ENCODE measurements around the gene PRKAR2B. TPM values are rescaled to one million over a fixed set of nuclear protein-coding genes. Genes with fewer than 3 reads are reported as not detected.
"Not testable (repeated sequence)": the region's sequence is repeated elsewhere in the genome, so short reads cannot be mapped to it uniquely, and the experiment has no call there.

The PRKAR2B gene
- total and polyA plus RNA-seq, 10 donors: 8.3 to 74.4 (median 38.9) TPM

DNA sequence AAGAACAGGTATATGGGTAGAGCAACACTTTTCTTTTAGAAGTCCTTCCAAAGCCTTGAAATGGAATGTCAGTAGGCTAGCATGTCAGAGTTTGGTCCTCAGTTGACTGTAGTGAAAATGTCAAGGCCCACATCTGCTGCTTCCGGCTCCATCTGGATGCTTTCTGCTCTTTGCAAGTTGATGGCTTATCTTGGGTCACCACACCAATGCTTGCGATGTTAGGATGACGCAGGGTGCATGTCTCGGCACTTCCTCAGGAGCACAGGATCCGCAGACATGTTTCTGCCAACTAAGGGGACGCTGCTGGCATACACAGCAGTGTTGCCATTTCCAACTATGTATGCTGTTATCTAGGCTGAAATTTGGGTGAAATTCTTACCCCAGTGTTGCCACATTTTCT, 110.3 kb downstream of the PRKAR2B start:
- H3K27me3 ChIP-seq (replicated peaks in 1 of 7): no peaks in the 10 kb centered on the region
- TF ChIP-seq, protein P1, sequence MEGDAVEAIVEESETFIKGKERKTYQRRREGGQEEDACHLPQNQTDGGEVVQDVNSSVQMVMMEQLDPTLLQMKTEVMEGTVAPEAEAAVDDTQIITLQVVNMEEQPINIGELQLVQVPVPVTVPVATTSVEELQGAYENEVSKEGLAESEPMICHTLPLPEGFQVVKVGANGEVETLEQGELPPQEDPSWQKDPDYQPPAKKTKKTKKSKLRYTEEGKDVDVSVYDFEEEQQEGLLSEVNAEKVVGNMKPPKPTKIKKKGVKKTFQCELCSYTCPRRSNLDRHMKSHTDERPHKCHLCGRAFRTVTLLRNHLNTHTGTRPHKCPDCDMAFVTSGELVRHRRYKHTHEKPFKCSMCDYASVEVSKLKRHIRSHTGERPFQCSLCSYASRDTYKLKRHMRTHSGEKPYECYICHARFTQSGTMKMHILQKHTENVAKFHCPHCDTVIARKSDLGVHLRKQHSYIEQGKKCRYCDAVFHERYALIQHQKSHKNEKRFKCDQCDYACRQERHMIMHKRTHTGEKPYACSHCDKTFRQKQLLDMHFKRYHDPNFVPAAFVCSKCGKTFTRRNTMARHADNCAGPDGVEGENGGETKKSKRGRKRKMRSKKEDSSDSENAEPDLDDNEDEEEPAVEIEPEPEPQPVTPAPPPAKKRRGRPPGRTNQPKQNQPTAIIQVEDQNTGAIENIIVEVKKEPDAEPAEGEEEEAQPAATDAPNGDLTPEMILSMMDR (IDR thresholded peaks at IDR 0.05 in 8 of 11, conservative IDR thresholded peaks at IDR 0.05 in 3 of 11): no peak
- TF ChIP-seq POLR2AphosphoS5 (IDR thresholded peaks at IDR 0.05): no peak
- TF ChIP-seq POLR2A (IDR thresholded peaks at IDR 0.05): no peak
- H3K36me3 ChIP-seq: no peaks in the 10 kb centered on the region
- intact Hi-C loops (cut with DNase I; ENCODE audit: low total_unique reads): loop anchor here (5.0 to 10.0 kb wide), 2 partner anchors 208 to 280 kb away; no protein-coding TSS in a partner anchor
- DNase-seq: no peak
- no peaks in the 10 kb centered on the region for H3K9me3 ChIP-seq
- no peak overlapping the region for H3K27ac ChIP-seq
- 89 to 99% (median 94%) methylated on average over 6 of the region's 6 CpGs for WGBS, 5 donors
- H3K4me1 ChIP-seq: peaks cover 0 to 4% (median 0%) of the 10 kb centered on the region in 6 donors
- no peak overlapping the region for H3K4me3 ChIP-seq

DNA sequence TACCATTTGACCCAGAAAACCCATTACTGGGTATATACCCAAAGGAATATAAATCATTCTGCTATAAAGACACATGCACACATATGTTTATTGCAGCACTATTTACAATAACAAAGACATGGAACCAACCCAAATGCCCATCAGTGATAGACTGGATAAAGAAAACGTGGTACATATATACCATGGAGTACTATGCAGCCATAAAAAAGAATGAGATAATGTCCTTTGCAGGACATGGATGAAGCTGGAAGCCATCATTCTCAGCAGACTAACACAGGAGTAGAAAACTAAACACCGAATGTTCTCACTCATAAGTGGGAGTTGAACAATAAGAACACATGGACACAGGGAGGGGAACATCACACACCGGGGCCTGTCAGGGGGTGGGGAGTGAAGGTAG, 111.2 kb downstream of the PRKAR2B start:
- not testable (repeated sequence) for H3K4me1 ChIP-seq; H3K36me3 ChIP-seq; H3K27me3 ChIP-seq (replicated peaks in 1 of 7); H3K4me3 ChIP-seq; DNase-seq; H3K27ac ChIP-seq; H3K9me3 ChIP-seq
- intact Hi-C loops (cut with DNase I; ENCODE audit: low total_unique reads): loop anchor here (10.0 kb wide), 1 partner anchor 281 kb away; no protein-coding TSS in a partner anchor
- WGBS, 5 donors: 86 to 97% (median 93%) methylated on average over 3 of the region's 3 CpGs

DNA sequence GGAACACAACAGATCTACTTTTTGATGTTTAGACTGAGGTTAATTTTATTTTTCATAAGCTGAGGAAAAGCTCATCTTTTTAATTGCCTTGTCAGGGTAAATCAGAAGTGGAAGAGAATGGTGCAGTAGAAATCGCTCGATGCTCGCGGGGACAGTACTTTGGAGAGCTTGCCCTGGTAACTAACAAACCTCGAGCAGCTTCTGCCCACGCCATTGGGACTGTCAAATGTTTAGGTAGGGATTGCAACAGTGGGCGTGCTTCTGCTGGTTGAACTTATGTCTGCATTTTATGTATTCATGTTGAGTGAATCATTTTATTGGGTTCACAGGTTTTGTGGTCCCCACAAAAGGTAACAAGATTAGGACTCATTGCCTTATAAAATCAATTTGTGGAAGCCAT, 112.6 kb downstream of the PRKAR2B start:
- no peak for TF ChIP-seq POLR2A (IDR thresholded peaks at IDR 0.05)
- no peak for TF ChIP-seq POLR2AphosphoS5 (IDR thresholded peaks at IDR 0.05)
- TF ChIP-seq, protein P1 (IDR thresholded peaks at IDR 0.05 in 8 of 11, conservative IDR thresholded peaks at IDR 0.05 in 3 of 11): no peak
- 91 to 97% (median 92%) methylated on average over 7 of the region's 7 CpGs for WGBS, 5 donors
- H3K4me3 ChIP-seq: no peak overlapping the region
- intact Hi-C loops (cut with DNase I; ENCODE audit: low total_unique reads): loop anchor here (10.0 kb wide), 1 partner anchor 282 kb away; no protein-coding TSS in a partner anchor
- H3K4me1 ChIP-seq: no peaks in the 10 kb centered on the region
- H3K27me3 ChIP-seq (replicated peaks in 1 of 7): no peaks in the 10 kb centered on the region
- H3K36me3 ChIP-seq: no peaks in the 10 kb centered on the region
- no peak overlapping the region for H3K27ac ChIP-seq
- no peaks in the 10 kb centered on the region for H3K9me3 ChIP-seq
- DNase-seq: no peak

DNA sequence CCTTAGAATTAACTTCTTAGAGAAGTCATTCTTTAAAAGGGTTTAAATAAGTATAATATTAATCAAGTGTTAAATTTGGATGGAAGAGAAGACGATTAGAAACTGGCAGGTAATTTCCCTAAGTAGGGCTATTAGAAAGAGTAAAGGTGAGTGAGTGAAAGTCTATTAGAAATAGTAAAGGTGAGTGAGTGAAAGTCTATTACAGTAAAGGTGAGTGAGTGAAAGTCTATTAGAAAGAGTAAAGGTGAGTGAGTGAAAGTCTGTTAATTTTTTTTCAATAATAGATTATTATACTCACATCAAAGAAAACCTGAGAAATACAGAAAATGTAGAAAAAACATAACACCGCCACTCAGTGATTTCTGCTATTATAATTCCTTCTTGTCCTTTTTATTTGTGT, 113.5 kb downstream of the PRKAR2B start:
- Histone ChIP-seq H3K9me3 (no peaks in the 10 kb centered on the region), H3K27ac (no peak overlapping the region), H3K4me3 (no peak overlapping the region), H3K36me3 (no peaks in the 10 kb centered on the region), H3K27me3 (replicated peaks in 1 of 7) (no peaks in the 10 kb centered on the region), H3K4me1 (no peaks in the 10 kb centered on the region)
- intact Hi-C loops (cut with DNase I; ENCODE audit: low total_unique reads): loop anchor here (10.0 kb wide), 1 partner anchor 283 kb away; no protein-coding TSS in a partner anchor
- DNase-seq: no peak
- WGBS, 5 donors: 85 to 93% (median 92%) methylated on average over 2 of the region's 2 CpGs
- TF ChIP-seq, protein P1 (IDR thresholded peaks at IDR 0.05 in 8 of 11, conservative IDR thresholded peaks at IDR 0.05 in 3 of 11): no peak
- TF ChIP-seq POLR2AphosphoS5 (IDR thresholded peaks at IDR 0.05) (no peak), POLR2A (IDR thresholded peaks at IDR 0.05) (no peak)

DNA sequence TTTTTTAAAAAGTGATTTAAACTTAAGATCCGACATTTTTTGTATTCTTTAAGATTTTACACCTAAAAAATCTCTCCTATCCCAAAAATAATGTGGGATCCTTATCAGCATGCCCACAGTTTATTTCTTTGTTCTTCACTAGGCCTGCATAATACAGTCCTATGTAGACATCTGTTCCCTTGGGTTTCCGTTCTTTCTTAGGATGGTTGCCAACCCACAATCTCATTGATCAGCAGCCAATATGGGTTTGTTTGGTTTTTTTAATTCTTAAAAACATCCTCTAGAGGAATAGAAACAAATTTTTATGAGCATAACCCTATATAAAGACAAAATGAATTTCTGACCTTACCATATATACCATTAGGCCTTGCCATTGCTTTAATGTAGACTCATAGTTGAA, 115.9 kb downstream of the PRKAR2B start:
- no peak overlapping the region for H3K27ac ChIP-seq
- WGBS, 5 donors: 77 to 94% (median 87%) methylated on average over 2 of the region's 2 CpGs
- no peak for DNase-seq
- H3K4me3 ChIP-seq: no peak overlapping the region
- H3K36me3 ChIP-seq: no peaks in the 10 kb centered on the region
- no peaks in the 10 kb centered on the region for H3K9me3 ChIP-seq
- no peaks in the 10 kb centered on the region for H3K27me3 ChIP-seq (replicated peaks in 1 of 7)
- intact Hi-C loops (cut with DNase I; ENCODE audit: low total_unique reads): no loop called here
- TF ChIP-seq, protein P1 (IDR thresholded peaks at IDR 0.05 in 8 of 11, conservative IDR thresholded peaks at IDR 0.05 in 3 of 11): no peak
- TF ChIP-seq POLR2AphosphoS5 (IDR thresholded peaks at IDR 0.05) (no peak), POLR2A (IDR thresholded peaks at IDR 0.05) (no peak)
- no peaks in the 10 kb centered on the region for H3K4me1 ChIP-seq

Measured in spleen (tissue), 11 donors.